GM19023 (cell line): ENCODE data around the gene HSPH1.

Experiments used
- ATAC-seq: cut with Tn5 transposase; IDR thresholded peaks from one replicate; pipeline ENCODE4 v1.9.1; 2021; ENCODE audit warnings: mild to moderate bottlenecking, moderate library complexity; ENCODE audit not compliant: unreplicated experiment

The HSPH1 gene

GRCh38 chr13:31161557-31162150 is at the start of gene HSPH1:
Gene HSPH1 (minus strand): TSS chr13:31161904. CDS start chr13:31161582, 322 bp downstream.
- peak; percentile 86 for ATAC-seq

GRCh38 chr13:31209841-31210210 is 48.1 kb upstream of the HSPH1 start:
- no peak for ATAC-seq

GRCh38 chr13:31209172-31209840 is 47.6 kb upstream of the HSPH1 start:
- ATAC-seq: no peak

- no peak for ATAC-seq
These were observed 46.9 kb upstream of the HSPH1 start for GRCh38 chr13:31208559-31209122.

- no peak for ATAC-seq
These were observed 46.2 kb upstream of the HSPH1 start for GRCh38 chr13:31207661-31208552.

GRCh38 chr13:31204592-31204991 is 42.9 kb upstream of the HSPH1 start:
- ATAC-seq: no peak

- ATAC-seq: no peak
These were observed 39.8 kb upstream of the HSPH1 start for GRCh38 chr13:31201341-31202031.

GRCh38 chr13:31200637-31200971 is 38.9 kb upstream of the HSPH1 start:
- ATAC-seq: peak; percentile 19

- ATAC-seq: peak; percentile 86
These were observed 38.3 kb upstream of the HSPH1 start, which contains the start of gene B3GLCT for GRCh38 chr13:31199849-31200636. Gene B3GLCT (plus strand): TSS chr13:31199975. CDS start chr13:31200085, 110 bp downstream.

GRCh38 chr13:31199527-31199848 is 37.8 kb upstream of the HSPH1 start:
- no peak for ATAC-seq

- ATAC-seq: no peak
These were observed 36.8 kb upstream of the HSPH1 start for GRCh38 chr13:31198519-31198918.

- no peak for ATAC-seq
These were observed 35.3 kb upstream of the HSPH1 start for GRCh38 chr13:31196992-31197391.

- no peak for ATAC-seq
These were observed 33.9 kb upstream of the HSPH1 start for GRCh38 chr13:31195616-31196015.

- ATAC-seq: no peak
These were observed 30.6 kb upstream of the HSPH1 start for GRCh38 chr13:31192306-31192705.

GRCh38 chr13:31191748-31192147 is 30.0 kb upstream of the HSPH1 start:
- ATAC-seq: no peak

- no peak for ATAC-seq
These were observed 23.4 kb upstream of the HSPH1 start for GRCh38 chr13:31184981-31185645.

GRCh38 chr13:31184451-31184850 is 22.7 kb upstream of the HSPH1 start:
- ATAC-seq: no peak

- no peak for ATAC-seq
These were observed 21.3 kb upstream of the HSPH1 start for GRCh38 chr13:31182987-31183386.

GRCh38 chr13:31179754-31180153 is 18.1 kb upstream of the HSPH1 start:
- no peak for ATAC-seq

- ATAC-seq: no peak
These were observed 17.5 kb upstream of the HSPH1 start for GRCh38 chr13:31179241-31179640.
